ENCODE results near the gene OR7G2. TPM values are rescaled to one million over a fixed set of nuclear protein-coding genes. Genes with fewer than 3 reads are reported as not detected.

Gene OR7G2
- total and polyA plus RNA-seq, 9 of the 15 experiments (the other 6 are each of a cell fraction or from before 2014, with no cell fraction given) = 0.20 TPM; not detected in 8

- TF ChIP-seq DIDO1 (tag; IDR thresholded peaks at IDR 0.05; ENCODE audit: low read depth) (peak; percentile 70), GATAD2A (IDR thresholded peaks at IDR 0.05) (0 out of 2 replicates have a peak, but pooled peaks have one; percentile 16), CREB3L1 (IDR thresholded peaks at IDR 0.05; ENCODE audit: borderline replicate concordance, low read depth) (peak; percentile 89; the same call in 1 of the 2 replicates), RBM39 (optimal IDR thresholded peaks at IDR 0.05; ENCODE audit: low read depth, low read length) (peak; percentile 55), ZNF282 (CRISPR knock-in tag; IDR thresholded peaks at IDR 0.05) (no peak), HNRNPH1 (optimal IDR thresholded peaks at IDR 0.05; ENCODE audit: low read depth, low read length) (no peak), ZFP91 (CRISPR knock-in tag; IDR thresholded peaks at IDR 0.05) (0 out of 2 replicates have a peak, but pooled peaks have one; percentile 48), ARNT (IDR thresholded peaks at IDR 0.05) (no peak), MBD2 (IDR thresholded peaks at IDR 0.05; ENCODE audit: borderline replicate concordance, low read depth) (peak; percentile 90), WHSC1 (IDR thresholded peaks at IDR 0.05; ENCODE audit: low read length) (no peak), ZNF830 (CRISPR knock-in tag; IDR thresholded peaks at IDR 0.05) (no peak), ZKSCAN8 (CRISPR knock-in tag; IDR thresholded peaks at IDR 0.05) (no peak), POLR2G (IDR thresholded peaks at IDR 0.05; ENCODE audit: low read depth, low read length) (peak; percentile 92), BHLHE40 (IDR thresholded peaks at IDR 0.05; ENCODE audit: low read length) (peak; percentile 19; the same call in 1 of the 2 replicates), GMEB1 (CRISPR knock-in tag; IDR thresholded peaks at IDR 0.05) (peak; percentile 75), NELFE (IDR thresholded peaks at IDR 0.05; ENCODE audit: insufficient read depth, insufficient read length) (no peak), MYC (IDR thresholded peaks at IDR 0.05; ENCODE audit: low read depth, low read length) (peak; percentile 95), MYC (CRISPR knock-in tag; IDR thresholded peaks at IDR 0.05; ENCODE audit: borderline replicate concordance, low read depth) (peak; percentile 80; the same call in 1 of the 2 replicates)
- TF ChIP-seq, protein P1, sequence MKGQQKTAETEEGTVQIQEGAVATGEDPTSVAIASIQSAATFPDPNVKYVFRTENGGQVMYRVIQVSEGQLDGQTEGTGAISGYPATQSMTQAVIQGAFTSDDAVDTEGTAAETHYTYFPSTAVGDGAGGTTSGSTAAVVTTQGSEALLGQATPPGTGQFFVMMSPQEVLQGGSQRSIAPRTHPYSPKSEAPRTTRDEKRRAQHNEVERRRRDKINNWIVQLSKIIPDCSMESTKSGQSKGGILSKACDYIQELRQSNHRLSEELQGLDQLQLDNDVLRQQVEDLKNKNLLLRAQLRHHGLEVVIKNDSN (CRISPR knock-in tag; IDR thresholded peaks at IDR 0.05) = peak; percentile 73
- TF ChIP-seq, protein P2, sequence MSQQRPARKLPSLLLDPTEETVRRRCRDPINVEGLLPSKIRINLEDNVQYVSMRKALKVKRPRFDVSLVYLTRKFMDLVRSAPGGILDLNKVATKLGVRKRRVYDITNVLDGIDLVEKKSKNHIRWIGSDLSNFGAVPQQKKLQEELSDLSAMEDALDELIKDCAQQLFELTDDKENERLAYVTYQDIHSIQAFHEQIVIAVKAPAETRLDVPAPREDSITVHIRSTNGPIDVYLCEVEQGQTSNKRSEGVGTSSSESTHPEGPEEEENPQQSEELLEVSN (IDR thresholded peaks at IDR 0.05; ENCODE audit: borderline replicate concordance in 1 of 2, extremely low read depth in 1 of 2, insufficient read depth in 1 of 2, insufficient read length in 1 of 2, low read depth in 1 of 2, low read length in 1 of 2, poor library complexity in 1 of 2, severe bottlenecking in 1 of 2) = peak; percentile 50 to 77
- TF ChIP-seq, protein P3, sequence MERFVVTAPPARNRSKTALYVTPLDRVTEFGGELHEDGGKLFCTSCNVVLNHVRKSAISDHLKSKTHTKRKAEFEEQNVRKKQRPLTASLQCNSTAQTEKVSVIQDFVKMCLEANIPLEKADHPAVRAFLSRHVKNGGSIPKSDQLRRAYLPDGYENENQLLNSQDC (CRISPR knock-in tag; IDR thresholded peaks at IDR 0.05) = no peak
Observed at GRCh38 chr19:9140159-9140874, 33.0 kb upstream of the OR7G2 start, which contains the start of gene ZNF317 (continued).

All from K562 (cell line).